ENCODE data around the gene ADSS1.
A peak's percentile ranks its signal among the peaks of the same experiment; 100 is the strongest.
"Not testable (repeated sequence)": the region's sequence is repeated elsewhere in the genome, so short reads cannot be mapped to it uniquely, and the experiment has no call there.

Gene ADSS1

GRCh38 chr14:104717646-104718045 is 6.4 kb upstream of the ADSS1 start:
- DNase-seq (ENCODE audit: low spot score), result no peak

- no peak for DNase-seq (ENCODE audit: low spot score)
Observed at GRCh38 chr14:104718147-104718546, 5.9 kb upstream of the ADSS1 start.

DNA sequence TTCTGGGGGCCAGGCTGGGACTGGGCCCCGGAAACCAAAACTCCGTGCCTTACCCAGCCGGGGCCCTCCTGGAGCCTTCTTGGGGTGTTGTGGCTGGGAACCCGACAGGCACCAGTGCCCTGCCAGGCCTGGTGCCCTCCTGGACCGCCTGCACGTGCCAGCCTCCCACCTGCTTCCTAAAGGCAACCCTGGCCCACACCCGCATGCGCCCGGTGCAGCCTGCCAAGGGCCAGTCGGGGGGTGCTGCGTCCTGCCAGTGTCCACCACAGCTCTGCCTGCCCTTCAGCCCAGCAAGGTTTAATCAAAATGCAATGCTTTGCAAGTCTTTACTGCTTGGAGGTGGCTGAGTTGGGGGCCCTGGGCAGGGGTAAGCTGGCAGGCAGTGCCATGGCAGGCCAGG is 5.2 kb upstream of the ADSS1 start:
- no peak for DNase-seq (ENCODE audit: low spot score)

- no peak for DNase-seq (ENCODE audit: low spot score)
Observed at GRCh38 chr14:104719343-104719742, 4.7 kb upstream of the ADSS1 start.

- no peak for DNase-seq (ENCODE audit: low spot score)
Observed at GRCh38 chr14:104721505-104722431, 2.3 kb upstream of the ADSS1 start.

DNA sequence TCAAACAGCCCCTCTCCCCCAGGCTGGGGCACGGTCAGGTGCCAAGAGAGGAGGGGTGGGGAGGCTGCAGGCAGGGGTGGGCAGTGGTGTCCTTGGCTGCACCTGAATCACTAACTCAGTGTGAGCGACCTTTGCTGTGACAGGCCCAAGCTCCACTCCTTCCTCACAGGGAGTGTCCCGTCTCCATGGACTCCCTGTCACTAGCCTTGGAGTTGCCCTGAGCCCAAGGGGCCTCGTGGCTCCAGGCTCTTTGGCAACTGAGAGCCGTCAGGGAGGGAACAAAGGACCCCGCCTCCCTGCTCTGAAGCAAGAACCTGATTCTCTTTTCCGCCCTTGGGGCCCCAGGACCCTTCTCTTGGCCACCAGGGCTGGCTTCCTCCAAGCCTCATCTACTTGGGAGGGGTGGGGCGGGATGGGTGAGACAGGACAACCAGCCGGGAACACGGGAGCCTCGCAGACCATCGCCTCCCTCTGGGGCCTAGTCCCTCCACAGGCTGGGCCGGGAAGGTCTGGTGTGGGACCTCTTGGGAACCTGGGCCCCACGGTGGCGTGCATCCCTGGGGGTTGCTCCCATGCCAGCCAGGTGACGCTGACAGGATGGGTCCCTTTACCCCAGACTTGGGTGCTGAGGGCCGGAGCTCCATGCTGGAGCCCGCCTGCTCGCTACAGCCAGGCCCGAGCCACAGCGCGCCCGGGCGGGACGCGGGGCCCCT is 935 bp upstream of the ADSS1 start:
- DNase-seq (ENCODE audit: low spot score), result no peak

DNA sequence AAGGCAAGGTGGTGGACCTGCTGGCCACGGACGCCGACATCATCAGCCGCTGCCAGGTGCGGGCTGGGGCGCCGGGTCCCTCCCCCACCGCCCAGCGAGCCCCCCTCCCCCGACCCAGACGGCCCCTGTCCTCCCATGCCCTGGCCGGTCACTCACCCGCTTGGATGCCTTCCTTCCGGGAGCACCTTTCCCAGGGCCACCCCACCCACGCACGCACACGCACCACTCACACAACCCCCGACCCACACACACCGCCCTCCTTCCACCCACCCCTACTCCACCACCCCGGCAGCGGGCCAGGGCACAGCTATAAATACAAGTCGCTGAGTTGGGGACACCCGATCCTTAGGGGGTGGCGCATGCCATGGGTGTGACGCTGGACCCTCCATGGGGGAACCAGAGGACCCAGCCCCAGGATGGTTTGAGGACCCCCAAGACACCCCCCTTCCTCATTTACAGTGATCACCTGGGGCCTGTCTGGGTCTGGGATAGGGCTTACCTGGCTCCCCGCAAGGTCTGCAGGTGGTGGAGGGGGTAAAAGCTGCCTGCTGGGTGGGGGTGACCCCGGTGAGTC is 465 bp downstream of the ADSS1 start:
- no peak for DNase-seq (ENCODE audit: low spot score)

DNA sequence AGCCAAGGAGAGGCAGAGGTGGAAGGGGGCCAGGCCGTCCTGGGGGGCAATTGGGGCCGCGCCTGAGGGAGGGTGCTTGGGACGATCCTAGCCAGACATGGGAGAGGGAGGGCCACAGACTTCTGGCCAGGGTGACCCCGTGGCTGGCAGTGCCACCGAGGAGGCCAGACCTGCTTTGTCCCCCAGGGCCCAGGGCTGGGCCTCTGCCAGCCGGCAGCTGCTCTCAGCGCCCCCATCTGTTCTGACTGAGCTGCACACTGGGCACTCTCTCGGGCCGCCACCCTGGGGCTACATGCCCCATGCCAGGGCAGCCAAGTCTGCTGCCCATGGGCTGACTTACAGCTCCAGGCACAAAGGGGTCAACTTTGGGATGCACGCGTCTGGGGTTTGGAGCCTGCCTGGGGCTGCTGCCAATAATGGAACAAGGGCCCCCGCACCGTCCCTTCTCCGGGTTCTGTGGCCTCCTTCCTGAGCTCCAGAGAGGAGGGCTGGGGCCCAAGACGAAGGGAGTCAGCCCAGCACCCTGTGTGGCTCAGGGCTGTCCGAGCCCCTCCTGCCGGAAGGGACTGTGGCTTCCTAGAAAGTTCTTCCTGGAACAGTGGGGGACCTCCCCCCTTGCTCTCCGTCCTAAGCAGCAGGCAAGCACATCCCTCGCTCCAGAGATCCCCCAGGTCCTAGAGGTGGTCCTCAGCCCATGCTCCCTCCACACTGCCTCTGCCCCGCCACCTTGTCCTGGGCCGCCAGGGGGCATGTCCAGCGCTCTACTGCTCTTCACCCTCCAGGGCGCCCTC is 1.1 kb downstream of the ADSS1 start:
- DNase-seq (ENCODE audit: low spot score), result peak; percentile 58

DNA sequence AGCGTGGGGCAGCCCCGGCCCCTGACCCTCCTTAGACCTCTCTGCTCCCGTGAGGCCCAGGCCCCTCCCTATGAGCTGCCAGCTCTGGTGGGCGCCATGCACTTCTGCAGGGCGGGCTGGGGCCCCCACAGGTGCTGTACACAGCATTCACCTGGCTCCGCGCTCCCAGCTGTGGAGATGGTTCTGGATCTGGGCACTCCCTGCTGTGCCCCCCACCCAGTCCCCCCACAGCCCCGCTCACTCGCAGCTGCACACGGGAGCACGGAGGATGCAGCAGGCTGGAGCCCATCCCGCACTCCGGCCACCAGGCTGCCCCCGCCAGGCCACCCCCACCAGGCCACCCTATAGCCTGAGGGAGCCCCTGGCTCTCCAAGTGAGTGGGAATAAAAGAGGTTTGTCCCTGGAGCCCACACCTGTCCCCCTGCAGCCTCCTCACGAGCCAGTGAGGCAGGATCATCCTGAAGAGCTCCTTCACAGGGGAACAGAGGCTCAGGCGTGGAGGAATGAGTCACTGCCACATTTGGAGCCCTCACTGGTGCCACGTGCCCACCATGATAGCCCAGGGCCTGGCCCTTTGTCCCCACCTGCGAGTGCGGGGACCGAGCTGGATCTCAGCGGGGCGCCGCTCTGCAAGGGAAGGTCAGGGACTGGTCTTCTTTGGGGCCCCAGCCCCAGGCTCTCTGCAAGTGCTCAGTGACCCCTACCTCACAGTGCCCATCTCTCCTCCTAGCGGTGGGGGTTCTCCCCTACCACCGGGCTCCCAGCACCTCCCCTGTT is 1.9 kb downstream of the ADSS1 start:
- DNase-seq (ENCODE audit: low spot score), result no peak

- DNase-seq (ENCODE audit: low spot score), result no peak
Observed at GRCh38 chr14:104726600-104727451, 2.8 kb downstream of the ADSS1 start.

DNA sequence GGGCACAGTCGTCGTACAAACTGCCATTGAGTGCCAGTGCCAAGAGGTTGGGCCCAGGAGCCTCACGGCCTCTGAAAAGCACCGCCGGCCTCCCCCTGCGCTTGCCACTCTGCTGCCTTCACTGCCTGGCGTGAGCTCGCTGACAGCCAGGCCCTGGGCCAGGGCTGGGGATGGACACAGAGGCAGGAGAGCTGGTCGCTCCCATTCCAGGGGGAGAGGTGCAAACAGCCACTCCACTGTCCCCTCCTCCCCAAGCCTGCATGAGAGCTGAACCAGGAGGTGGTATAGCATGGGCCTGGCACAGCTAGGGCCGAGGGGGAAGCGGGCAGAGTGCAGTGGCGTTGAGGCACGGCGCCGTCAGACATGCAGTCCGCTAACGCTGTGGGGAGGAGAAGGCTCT is 4.6 kb downstream of the ADSS1 start:
- DNase-seq (ENCODE audit: low spot score), result no peak

GRCh38 chr14:104729176-104729834 is 5.3 kb downstream of the ADSS1 start:
- DNase-seq (ENCODE audit: low spot score), result not testable (repeated sequence)

DNA sequence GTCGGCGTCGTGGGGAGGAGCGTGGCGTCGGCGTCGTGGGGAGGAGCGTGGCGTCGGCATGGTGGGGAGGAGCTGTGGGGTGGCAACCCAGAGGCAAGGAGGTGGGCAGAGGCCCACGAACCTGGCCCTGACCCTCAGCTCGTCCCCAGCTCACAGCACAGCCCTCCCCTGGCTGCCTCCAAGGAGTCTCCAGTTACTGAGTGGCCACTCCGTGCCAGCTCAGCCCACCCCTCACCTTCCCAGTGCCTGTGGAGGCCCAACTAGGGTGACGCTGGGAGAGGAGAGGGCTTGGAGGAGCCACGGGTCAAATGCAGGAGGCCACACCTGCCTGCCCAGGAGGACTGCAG is 5.8 kb downstream of the ADSS1 start:
- DNase-seq (ENCODE audit: low spot score), result no peak

DNA sequence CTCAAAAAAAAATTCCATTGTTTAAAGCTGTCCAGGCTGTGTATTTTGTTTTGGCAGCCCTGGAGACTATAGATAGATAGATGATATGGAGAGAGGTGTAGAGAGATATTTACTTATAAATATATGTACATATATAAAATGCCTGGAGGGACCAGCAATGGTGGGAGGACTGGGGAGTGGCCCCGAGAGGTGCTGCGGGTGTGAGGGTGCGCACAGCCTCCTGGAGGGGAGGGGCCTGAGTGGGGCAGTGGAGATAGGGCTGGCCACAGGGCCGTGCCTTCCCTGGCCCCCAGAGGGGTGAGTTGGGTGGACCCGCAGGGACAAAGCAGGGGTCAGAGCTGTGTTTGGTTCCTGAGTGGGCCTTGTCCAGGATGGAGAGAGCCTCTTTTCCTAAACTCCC is 6.5 kb downstream of the ADSS1 start:
- DNase-seq (ENCODE audit: low spot score), result no peak

GRCh38 chr14:104731320-104732294 is 7.6 kb downstream of the ADSS1 start:
- DNase-seq (ENCODE audit: low spot score), result no peak

DNA sequence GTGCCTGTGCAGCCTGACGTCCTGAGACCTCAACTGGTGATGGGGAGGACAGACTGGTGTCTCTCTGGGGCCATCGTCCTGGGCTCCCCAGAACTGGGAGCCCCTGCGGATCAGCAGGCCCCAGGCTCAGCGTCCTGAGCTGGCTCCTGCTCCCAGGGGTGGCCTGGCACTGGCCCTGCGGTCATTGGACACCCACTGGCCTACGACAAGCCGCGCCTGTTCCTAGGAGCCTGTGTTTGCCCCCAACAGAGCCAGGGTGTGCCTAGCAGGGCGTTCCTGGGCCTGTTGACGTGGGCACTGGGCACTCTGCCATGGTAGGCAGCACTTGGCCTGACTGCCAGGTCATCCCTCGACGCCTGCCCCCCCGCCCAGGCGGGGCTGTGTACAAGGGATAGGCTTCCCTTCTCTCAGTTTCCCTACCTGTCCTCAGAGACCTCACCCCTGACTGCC is 8.4 kb downstream of the ADSS1 start:
- no peak for DNase-seq (ENCODE audit: low spot score)

GRCh38 chr14:104732931-104733681 is 9.1 kb downstream of the ADSS1 start:
- DNase-seq (ENCODE audit: low spot score), result no peak

DNA sequence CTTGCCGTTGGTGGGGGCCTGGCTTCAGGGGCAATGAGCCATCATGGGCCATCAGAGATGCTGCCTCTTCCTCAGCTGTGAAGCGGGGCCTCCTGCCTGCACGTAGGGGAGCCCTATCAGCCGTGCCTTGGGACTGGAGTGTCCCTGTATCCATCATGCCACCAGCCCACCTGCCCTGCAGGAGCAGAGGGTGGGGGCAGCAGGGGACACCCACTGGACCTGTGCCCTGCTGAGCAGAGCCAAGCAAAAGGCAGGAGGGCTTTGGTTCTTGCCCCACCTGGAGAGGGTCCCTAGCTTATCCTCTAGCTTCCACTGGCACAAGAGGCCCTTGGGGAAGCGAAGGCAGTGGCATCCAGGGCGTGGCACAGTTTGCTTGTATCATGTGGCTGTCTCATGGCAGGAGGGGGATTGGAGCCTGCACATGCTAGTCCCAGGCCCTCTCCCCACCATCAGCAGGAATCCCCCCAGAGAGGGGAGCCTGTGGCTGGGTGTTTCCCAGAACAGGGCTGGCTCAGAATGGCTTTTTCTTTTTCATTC is 10.1 kb downstream of the ADSS1 start:
- DNase-seq (ENCODE audit: low spot score), result no peak
